ENCODE results near the gene NPHP4. TPM values are rescaled to one million over a fixed set of nuclear protein-coding genes. Genes with fewer than 3 reads are reported as not detected.

NPHP4 gene
- total and polyA plus RNA-seq, 9 of the 15 experiments (the other 6 are each of a cell fraction or from before 2014, with no cell fraction given): 0.52 to 26.2 (median 6.7) TPM

GRCh38 chr1:5950201-5950895, 41.9 kb downstream of the NPHP4 start:
- intact Hi-C loops (cut with micrococcal nuclease) (no loop called here), in situ Hi-C loops (cut with MboI) (no loop called here)
- Histone ChIP-seq H3K9ac (ENCODE audit: insufficient read depth in 1 of 2, low read depth in 2 of 2, low read length in 2 of 2) (no peak overlapping the region), H3K9me1 (ENCODE audit: control insufficient read depth, insufficient read depth, low read length) (peaks cover 6% of the 10 kb centered on the region), H3K4me2 (ENCODE audit: insufficient read depth, low read length) (no peak overlapping the region), H4K20me1 (replicated peaks; ENCODE audit: control insufficient read depth, insufficient read depth, low read length) (no peaks in the 10 kb centered on the region), H3K79me2 (ENCODE audit: control insufficient read depth, insufficient read depth, low read length) (no peaks in the 10 kb centered on the region), H3K36me3 (ENCODE audit: control insufficient read depth, insufficient read depth, low read length) (peaks cover 40% of the 10 kb centered on the region; the same call in 2 of the 3 replicates), H3K27ac (ENCODE audit: extremely low read depth, low read depth, low read length) (no peak overlapping the region), H3K4me3 (no peak overlapping the region), H2AFZ (ENCODE audit: low read depth, low read length) (no peak overlapping the region), H3K9me3 (replicated peaks; ENCODE audit: control insufficient read depth, insufficient read depth, low read depth, low read length) (no peaks in the 10 kb centered on the region), H3K27me3 (ENCODE audit: control insufficient read depth in 2 of 2, insufficient read depth in 2 of 2, low read length in 2 of 2) (no peaks in the 10 kb centered on the region), H3K4me1 (replicated peaks in 1 of 2; ENCODE audit: control insufficient read depth in 2 of 2, insufficient read depth in 2 of 2, low read length in 2 of 2) (peaks cover 7 to 11% of the 10 kb centered on the region in 2 experiments; a peak in 4 of 5 replicates)
- BruUV-seq (replicated peaks): no TSS peak
- TF ChIP-seq PHF20 (IDR thresholded peaks at IDR 0.05; ENCODE audit: partially characterized antibody) (no peak), RFX1 (IDR thresholded peaks at IDR 0.05) (no peak), NRF1 (conservative IDR thresholded peaks at IDR 0.05 in 1 of 2, IDR thresholded peaks at IDR 0.05 in 1 of 2) (no peak), ZNF639 (CRISPR knock-in tag; conservative IDR thresholded peaks at IDR 0.05 in 1 of 2, IDR thresholded peaks at IDR 0.05 in 1 of 2) (no peak), ZBTB1 (CRISPR knock-in tag; IDR thresholded peaks at IDR 0.05; ENCODE audit: borderline replicate concordance, low read depth) (no peak), RFX5 (IDR thresholded peaks at IDR 0.05; ENCODE audit: low read depth, low read length) (no peak), XRCC5 (IDR thresholded peaks at IDR 0.05; ENCODE audit: low read depth, low read length) (no peak), BRCA1 (IDR thresholded peaks at IDR 0.05) (no peak), BRCA1 (CRISPR knock-in tag; IDR thresholded peaks at IDR 0.05) (no peak), ZNF77 (CRISPR knock-in tag; IDR thresholded peaks at IDR 0.05) (no peak), PTBP1 (IDR thresholded peaks at IDR 0.05; ENCODE audit: low read depth, low read length) (no peak), CCAR2 (IDR thresholded peaks at IDR 0.05; ENCODE audit: low read depth, low read length) (no peak), HDAC6 (IDR thresholded peaks at IDR 0.05; ENCODE audit: low read depth, low read length) (no peak), FOXJ2 (tag; IDR thresholded peaks at IDR 0.05) (no peak)
- FAIRE-seq (no peak), ATAC-seq (no peak), DNase-seq (ENCODE audit: extremely low read depth in 1 of 4, low spot score in 3 of 4) (no peak)
- ChIA-PET POLR2A (interaction anchor here (0.7 to 1.6 kb wide), 3 partner anchors 11 to 33 kb away, joined by 3 to 7 read pairs (median 3); no protein-coding TSS in a partner anchor), CTCF (ENCODE audit: low intra/inter-chr PET ratio) (no interaction called here)
- WGBS (ENCODE audit: insufficient coverage, low coverage, missing lambda C conversion rate): 85% methylated on average over 7 of the region's 7 CpGs
